Prostate gland (tissue), 2 donors: Measurements from ENCODE around the gene XRCC4.

Experiments used
- CTCF ChIP-seq, 4 experiments: fragments of 200-600 bp in 2 of 4; fragments of 450-650 bp in 2 of 4; sonication (generic) in 2 of 4; IDR thresholded peaks; 1 replicate in 3 of 4; 2 replicates in 1 of 4; pipeline ENCODE4 v1.5.1; 2016 to 2019; ENCODE audit warnings: antibody characterized with exemption in 4 of 4, mild to moderate bottlenecking in 2 of 4, moderate library complexity in 2 of 4
- POLR2A ChIP-seq: fragments of 450-650 bp; IDR thresholded peaks from one replicate; pipeline ENCODE4 v1.6.1; 2016; ENCODE audit warnings: antibody characterized with exemption, mild to moderate bottlenecking
- POLR2AphosphoS5 ChIP-seq: sonication (generic); formaldehyde crosslinking; IDR thresholded peaks from one replicate; pipeline ENCODE4 v1.6.1; 2017; ENCODE audit warnings: antibody characterized with exemption

GRCh38 chr5:83095957-83096539 is 18.7 kb downstream of the XRCC4 start:
- TF ChIP-seq CTCF (IDR thresholded peaks at IDR 0.05) (no peak), POLR2A (no peak), POLR2AphosphoS5 (no peak)
